Midbrain (tissue), 1 donor: ENCODE results near the gene MVP.
"Not testable (repeated sequence)": the region's sequence is repeated elsewhere in the genome, so short reads cannot be mapped to it uniquely, and the experiment has no call there.

Experiments
- DNase-seq: peaks from one replicate; lab custom pipeline; 2025; lab: John Stamatoyannopoulos, UW

MVP gene

DNA sequence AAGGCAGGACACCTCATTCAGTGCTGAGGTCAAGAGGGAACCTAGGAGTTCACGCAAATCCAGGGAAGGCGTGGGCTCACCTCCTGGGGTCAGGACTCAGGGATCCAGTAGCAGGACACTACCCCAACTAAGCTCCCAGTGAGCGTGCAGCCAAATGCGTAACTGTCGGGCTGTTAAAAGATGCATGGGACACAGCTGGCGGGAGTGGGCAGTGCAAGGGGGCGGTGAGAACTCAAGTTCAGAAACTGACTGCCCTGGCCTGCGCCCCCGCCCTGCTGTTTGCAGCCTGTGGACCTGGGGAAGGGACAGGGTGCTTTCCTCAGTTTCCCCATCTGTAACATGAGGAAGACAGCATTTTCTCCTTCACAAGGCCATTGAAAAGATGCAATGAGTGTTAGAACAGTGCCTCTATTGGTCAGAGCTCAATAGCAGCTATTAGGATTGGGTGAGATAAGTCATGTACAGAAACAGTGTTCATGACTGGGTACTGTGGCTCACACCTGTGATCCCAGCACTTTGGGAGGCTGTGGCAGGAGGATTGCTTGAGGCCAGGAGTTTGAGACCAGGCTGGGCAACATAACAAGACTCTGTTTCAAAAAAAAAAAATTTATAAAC is 22.6 kb downstream of the MVP start:
- DNase-seq = no peak

DNA sequence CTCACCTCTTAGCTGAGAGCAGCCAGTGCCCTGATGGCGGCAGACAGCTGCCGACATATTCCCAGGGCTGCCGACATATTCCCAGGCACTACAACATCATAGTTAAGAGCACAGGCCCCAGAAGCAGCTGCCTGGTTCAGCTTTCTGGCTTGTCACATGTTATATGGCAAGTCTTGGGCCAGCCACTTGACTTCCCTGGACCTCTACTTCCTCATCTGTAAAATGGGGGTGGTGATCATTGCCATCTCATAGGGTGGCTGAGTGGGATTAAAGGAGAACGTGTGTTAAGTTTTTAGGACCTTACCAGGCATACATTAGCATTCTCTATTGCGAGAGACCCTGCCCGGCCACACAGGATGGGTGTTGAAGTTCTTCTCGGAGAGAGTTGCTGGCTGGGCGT is 23.7 kb downstream of the MVP start:
- no peak for DNase-seq

DNA sequence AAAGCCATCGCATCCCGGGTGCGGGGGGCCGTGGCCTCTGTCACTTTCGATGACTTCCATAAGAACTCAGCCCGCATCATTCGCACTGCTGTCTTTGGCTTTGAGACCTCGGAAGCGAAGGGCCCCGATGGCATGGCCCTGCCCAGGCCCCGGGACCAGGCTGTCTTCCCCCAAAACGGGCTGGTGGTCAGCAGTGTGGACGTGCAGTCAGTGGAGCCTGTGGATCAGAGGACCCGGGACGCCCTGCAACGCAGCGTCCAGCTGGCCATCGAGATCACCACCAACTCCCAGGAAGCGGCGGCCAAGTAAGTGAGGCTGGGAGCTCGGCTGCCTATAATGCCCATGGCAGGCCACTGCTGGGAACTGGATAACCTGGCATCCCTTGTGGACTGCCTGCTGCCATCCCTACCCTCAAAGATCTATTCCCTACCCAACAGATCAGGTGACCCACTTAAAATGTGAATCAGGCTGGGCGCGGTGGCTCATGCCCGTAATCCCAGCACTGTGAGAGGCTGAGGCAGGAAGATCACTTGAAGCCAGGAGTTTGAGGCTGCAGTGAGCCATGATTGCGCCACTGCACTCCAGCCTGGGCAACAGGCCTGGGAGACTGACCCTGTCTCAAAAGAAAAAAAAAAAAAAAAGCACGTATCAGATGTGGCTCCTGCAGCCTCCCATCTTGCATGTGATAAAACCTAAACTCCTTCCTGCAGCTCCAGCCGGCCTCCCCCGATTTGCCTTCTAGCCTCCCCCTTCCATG is 24.5 kb downstream of the MVP start:
- DNase-seq = no peak

DNA sequence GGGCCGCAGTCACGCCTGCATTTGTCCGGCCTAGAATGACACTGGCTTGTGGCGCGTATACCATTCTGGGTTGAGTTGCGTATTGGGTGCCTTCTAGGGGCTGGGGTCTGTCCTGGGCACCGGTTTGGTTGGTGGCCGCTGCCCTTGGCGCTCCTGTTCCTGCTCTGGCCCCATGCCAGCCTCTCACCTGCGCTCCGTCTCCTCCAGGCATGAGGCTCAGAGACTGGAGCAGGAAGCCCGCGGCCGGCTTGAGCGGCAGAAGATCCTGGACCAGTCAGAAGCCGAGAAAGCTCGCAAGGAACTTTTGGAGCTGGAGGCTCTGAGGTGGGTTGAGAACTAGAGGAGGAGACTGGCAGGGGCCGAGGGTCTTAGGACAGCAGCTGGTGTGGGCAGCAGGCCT is 25.4 kb downstream of the MVP start:
- no peak for DNase-seq

DNA sequence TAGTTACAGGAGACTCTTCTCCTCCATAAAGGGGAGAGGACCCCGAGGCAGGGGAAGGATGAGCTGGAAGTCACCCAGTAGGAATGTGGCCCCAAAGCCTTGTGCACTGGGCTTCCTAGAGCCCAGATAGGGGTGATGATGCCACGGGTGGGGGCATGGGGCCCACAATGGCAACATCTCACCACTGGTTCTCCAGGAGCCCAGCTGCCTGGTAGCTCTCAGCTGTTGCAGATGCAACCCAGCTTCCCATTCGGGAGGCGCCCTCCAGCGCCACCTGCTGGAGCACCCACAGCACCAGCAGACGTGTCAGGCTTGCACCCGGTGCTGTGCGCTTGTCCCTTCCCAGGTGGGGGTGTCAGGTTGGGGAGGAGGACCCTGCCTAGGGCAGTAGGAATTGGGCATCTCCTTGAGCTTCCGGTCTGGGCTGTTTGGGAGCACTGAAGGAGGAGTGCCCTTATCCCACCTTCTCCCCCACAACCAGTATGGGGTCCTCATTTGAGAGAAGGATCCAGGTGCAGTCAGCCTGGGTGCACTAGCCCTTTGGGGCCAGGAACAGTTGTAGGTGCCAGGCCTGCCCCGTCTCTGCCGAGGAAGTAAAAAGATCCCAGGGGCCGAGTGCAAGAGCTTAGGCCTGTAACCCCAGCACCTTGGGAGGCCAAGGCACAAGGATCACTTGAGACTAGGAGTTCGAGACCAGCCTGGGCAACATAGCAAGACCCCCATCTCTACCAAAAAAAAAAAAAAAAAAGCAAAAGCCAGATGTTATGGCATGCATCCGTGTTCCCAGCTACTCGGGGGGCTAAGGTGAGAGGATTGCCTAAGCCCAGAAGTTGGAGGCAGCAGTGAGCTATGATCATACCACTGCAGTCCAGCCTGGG is 28.4 kb downstream of the MVP start:
- DNase-seq = peak; percentile 62

DNA sequence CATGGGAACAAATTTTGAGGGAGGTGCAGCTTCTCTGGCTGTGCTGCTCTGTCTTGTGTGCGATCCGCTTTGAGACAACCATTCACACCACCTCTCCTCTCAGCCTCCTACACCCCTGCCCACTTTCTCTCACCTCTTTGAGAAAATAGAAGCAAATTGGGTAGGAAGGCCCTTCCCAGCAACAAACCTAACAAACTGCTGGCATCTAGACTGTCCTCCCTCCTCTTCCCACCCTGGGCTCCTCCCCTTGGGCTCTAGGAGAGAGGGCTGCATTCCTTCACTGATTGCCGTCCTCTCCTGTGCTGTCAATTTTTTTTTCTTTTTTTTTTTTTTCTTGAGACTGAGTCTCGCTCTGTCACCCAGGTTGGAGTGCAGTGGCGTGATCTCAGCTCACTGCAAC is 29.2 kb downstream of the MVP start:
- no peak for DNase-seq

DNA sequence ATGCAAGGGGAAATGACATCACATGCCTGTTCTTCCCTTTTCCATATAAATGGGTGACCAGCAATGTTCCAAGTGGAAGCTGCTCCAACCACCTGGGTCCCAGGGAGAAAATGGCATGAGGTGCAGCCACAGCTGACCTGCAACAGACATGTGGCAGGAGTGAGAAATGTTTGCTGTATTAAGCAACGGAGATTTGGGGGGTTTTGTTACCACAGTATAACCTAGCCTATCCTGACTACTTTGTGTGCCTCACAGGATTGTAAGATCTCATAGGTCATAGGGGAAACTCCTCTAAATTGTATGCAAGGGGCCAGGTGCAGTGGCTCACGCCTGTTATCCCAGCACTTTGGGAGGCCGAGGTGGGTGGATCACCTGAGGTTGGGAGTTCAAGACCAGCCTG is 30.7 kb downstream of the MVP start:
- no peak for DNase-seq

DNA sequence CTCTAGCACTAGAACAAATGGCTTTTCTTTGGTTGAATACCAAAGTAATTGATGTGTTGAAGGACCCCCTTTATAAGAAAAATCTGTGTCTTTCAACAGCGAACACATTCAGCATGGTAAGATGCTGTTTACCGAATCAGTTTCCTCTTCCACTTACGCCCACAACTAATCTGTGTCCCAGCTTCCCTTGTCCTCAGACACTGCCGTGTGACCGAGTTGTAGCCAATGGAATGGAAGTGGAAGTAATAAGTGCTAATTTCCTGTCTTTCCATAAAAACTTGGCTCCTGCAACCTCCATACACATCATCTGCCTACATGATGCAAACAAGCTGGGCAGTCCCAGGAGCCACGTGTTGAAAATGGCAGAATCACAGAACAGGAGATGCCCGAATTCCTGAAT is 32.4 kb downstream of the MVP start:
- no peak for DNase-seq

DNA sequence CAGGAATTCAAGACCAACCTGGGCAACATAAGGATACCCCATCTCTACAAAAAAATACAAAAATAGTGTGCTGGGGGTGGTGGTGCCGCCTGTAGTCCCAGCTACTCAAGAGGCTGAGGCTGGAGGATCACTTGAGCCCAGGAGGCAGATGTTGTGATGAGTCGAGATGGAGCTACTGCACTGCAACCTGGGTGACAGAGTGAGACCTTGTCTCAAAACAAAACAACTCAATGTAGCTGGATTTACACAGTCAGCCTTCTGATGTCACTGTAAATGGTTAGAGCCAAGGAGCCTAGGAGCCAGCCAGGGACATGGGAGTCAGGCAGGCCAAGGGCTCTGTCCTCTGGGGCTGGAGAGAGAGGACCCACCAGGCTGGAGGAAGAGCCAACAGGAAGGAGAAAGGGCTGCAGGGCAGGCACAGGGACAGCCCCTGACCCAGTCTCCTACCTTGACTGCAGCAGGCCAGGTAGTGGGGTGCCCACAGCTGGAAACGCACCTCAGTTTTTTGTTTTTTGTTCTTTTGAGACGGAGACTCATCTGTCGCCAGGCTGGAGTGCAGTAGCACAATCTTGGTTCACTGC is 34.3 kb downstream of the MVP start:
- DNase-seq = no peak

DNA sequence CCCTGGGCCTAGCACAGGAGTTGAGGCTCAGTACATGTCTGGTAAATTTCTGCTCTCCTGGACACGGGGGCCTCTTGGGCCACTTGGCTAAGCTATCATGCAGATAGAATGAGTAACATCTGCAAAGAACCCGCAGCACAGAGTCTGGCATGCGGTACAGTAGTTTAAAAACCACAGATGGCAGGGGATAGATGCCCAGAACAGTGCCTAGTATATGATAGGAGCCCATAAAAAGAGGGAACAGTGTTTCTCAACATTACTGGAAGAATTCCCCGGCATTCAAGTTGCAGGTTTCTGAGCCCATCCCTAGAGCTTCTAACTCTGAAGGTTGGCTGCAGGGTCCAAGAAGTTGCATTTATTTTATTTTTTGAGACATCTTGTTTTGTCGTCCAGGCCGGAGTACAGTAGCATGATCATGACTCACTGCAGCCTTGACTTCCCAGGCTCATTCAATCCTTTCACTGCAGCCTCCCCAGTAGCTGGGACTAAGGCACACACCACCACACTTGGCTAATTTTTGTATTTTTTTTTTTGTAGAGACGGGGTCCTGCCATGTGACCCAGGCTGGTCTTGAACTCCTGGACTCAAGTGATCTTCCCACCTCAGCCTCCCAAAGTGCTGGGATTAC is 37.0 kb downstream of the MVP start:
- no peak for DNase-seq

DNA sequence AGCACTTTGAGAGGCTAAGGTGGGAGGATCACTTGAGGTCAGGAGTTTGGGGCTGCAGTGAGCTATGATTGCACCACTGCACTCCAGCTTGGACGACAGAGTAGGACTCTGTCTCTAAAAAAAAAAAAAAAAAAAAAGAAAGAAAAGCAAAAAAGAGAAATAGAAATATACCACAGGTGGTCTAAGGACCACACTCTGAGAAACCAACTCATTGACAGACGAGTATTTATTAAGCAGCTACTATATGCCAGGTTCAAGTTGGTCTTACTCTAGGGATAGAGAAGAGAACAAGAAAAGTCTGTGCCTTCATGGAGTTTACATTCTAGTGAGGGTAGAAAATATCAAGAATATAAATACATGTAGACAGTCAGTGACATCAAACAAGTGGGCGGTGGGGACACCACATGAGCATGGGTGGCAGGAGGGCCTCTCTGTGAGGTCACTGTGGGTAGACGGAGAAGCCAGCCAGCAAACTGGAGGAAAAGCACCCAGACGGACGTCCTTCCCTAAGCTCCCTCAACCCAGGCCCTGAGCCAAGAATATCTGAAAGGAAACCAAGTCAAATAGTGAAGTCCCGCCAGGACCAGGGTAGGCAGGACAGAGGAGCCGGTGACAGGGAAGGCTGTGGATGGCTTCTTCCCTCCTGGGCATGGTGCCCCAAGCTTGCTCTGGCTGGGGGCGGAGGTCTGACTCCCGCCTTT is 38.0 kb downstream of the MVP start:
- peak; percentile 42 for DNase-seq

DNA sequence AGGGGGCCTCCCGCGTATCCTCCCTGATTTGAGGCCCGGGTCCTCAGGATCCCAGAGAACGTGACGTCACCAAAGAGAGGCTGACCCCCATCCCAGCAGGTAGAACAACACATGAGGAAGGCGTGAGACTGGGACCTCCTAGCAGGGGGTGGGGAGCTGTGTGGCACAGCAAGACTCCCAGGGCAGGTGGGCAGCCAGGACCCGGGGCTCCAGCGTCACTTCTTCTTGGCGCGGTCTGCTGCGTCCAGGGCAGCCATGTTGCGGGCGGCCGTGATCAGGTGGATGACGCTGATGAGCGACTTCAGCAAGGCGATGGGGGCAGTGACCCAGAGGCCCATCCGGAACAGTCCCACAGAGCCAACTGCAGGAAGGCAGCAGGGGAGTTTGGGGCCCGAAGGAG is 38.7 kb downstream of the MVP start:
- no peak for DNase-seq

DNA sequence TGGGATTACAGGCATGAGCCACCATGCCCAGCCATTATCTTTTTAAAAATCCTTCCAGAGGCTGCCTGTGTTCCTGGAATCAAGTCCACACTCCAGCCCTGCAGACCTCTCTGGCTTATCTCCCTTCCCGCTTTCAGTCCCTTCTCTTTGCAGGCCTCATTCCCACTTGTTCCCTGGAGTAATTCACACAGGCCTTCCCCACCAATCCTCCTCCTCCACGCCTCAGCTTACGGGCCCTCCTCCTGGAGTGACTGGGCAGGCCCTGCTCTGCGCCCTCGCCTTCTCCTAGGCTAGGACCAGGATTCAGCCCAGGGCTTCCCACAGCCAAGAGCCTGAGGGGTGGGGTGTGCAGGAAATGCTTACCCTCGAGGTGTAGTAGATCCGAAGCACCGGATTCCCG is 40.0 kb downstream of the MVP start:
- no peak for DNase-seq

DNA sequence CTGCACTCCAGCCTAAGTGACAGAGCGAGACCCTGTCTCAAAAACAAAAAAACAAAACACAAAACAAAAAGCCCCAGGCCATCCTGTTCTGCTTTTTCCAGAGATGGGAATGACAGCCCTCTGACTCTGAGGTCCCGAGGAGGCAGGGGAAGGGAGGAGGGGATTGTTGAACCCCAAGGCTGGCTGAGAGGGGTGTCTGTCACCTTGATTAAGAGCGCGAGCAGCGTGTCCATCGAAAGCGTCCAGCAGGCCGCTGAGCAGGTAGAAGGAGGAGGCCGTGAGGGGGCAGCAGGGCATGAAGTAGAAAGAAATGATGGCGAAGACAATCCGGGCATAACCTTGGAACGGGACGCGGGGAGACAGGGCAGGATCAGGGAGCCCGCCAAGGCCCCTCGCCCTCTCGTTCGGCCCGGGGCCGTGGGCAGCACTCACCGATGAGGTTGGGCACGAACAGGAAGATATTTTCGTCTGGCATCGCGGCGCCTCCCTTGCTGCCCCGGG is 42.2 kb downstream of the MVP start:
- peak; percentile 33 for DNase-seq

DNA sequence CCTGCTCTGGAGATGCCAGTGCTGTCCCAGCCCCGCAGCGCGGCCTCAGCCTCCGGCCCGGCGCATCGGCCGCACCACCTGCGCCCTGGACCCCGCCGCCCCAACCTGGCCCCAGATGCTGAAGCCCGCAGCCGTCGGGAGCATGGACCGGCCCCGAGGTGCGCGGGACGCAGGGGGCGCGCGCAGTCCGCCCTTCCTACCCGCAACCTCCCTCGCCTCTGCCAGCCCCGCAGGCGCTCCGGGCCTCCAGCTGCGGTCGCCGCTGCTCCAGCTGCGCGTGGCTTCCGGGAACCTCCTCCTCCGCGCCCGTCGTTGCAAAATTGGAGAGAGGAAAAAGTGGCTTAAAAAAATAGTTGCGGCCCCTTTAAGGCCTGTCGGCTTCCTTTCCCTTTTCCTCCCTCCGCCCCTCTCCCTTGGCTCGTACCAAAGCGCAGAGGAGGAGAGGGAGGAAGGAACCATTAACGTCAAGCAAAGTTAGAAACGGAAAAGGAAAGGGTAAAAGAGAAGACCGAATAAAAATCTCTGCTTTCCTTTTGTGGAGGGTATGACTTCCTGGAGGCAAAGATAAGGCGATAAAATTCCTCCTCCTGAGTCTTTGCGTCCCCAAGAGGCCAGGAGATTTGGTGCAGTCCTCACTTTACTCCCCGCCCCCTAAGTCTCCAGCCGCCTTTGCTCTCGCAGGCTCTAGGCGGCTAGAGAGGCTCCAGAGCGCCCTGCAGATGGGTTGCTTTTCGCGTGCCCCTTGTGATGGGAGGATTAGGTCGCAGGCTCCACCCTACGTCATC is 42.8 kb downstream of the MVP start, which contains the start of gene CDIPT:
TSS of gene CDIPT (minus strand) at position 343 of the 785 bp plus-strand sequence. CDS start 369 bp downstream, outside the sequence.
- DNase-seq = peak; percentile 97

DNA sequence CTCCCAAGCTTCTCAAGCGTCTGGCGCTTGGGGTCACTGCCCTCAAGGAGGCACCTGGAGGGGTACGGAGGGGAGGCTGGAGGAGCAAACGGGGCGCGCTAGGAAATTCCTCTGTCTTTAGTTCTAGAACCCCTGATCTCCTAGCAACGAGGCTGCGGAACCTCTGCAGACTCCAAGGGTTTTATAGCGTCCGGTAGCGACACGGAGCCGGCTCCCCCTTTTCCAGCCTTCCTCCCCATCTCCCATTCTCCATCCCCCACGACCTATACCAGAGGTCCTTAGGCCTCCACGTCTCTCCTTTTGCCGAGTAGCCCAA is 43.4 kb downstream of the MVP start:
- DNase-seq = no peak

DNA sequence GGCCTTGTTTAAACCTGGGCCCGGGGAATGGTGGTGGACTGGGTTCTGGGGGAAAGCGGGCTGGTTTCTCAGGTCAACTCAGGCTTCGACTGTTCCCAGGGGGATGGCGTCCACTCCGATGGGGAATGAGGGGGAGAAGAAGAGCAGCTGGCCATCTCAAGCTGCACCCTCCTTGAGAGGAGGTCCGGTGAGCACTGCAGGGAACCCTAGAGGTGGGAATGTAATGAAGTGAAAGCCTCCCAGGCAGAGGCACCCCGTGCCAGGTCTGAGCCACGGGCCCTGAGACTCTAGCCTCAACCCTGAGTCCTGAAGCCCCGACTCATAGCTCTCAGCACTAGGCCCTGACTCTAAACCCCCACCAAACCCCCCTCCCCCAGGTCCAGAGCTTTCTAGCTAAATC is 43.9 kb downstream of the MVP start:
- DNase-seq = no peak

DNA sequence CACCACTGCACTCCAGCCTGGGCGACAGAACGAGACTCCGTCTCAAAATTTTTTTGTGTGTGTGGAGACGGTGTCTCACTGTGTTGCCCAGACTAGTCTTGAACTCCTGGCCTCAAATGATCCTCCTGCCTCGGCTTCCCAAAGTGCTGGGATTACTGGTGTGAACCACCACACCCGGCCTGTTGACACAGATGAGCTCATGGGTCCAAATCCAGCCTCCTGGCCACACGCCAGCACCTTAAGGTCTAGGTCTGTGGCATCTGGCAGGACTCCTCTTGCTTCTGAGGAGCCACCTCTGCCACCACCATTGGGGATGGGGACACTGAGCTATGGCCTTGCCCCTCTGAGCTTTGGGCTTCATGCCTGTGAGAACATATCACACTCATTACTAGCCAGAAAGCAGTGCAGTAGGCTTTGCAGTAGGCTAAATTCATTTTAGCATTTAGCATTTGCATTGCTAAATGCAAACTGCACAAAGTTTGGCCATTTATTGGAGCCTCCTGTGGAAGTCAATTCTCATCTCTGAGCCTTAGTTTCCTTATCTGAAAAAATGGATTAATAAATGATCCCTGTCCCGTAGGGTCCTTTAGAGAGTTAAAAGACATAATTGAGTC is 48.2 kb downstream of the MVP start:
- DNase-seq = no peak

DNA sequence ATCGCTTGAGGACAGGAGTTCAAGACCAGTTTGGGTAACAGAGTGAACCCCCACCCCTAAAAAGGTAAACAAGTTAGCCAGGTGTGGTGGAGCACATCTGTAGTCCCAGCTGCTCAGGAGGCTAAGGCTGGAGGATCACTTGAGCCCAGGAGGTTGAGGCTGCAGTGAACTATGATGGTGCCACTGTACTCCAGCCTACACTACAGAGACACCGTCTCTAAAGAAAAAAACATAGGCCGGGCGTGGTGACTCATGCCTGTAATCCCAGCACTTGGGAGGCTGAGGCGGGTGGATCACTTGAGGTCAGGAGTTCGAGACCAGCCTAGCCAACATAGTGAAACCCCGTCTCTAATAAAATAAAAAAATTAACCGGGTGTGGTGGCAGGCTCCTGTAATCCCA is 48.8 kb downstream of the MVP start:
- DNase-seq = not testable (repeated sequence)
